C1 segment of cervical spinal cord (tissue), 14 donors: ENCODE measurements around the gene TEDC2.
"Not testable (repeated sequence)": the region's sequence is repeated elsewhere in the genome, so short reads cannot be mapped to it uniquely, and the experiment has no call there.

Experiments
- DNase-seq, 14 donors: peaks; one replicate each; lab custom pipeline; 2025; lab: John Stamatoyannopoulos, UW

The TEDC2 gene

GRCh38 chr16:2437032-2437790, 22.7 kb upstream of the TEDC2 start:
- DNase-seq, result no peak

GRCh38 chr16:2438121-2438520, 21.8 kb upstream of the TEDC2 start:
- DNase-seq, result no peak

- no peak for DNase-seq
These were observed 20.3 kb upstream of the TEDC2 start for GRCh38 chr16:2439598-2439997.

- DNase-seq, result not testable (repeated sequence)
These were observed 18.6 kb upstream of the TEDC2 start for GRCh38 chr16:2441143-2441804.

- no peak for DNase-seq
These were observed 16.4 kb upstream of the TEDC2 start for GRCh38 chr16:2443555-2443954.

- DNase-seq, result no peak
These were observed 11.9 kb upstream of the TEDC2 start for GRCh38 chr16:2447920-2448583.

- no peak for DNase-seq
These were observed 10.8 kb upstream of the TEDC2 start for GRCh38 chr16:2449118-2449517.

- peak in 8 of 14 donors; percentile 25 to 81 (median 44) for DNase-seq
These were observed 9.4 kb upstream of the TEDC2 start for GRCh38 chr16:2450535-2450934.

GRCh38 chr16:2450975-2451381, 8.9 kb upstream of the TEDC2 start:
- DNase-seq, result no peak

- DNase-seq, result no peak
These were observed 8.0 kb upstream of the TEDC2 start for GRCh38 chr16:2451851-2452320.

GRCh38 chr16:2452650-2453049, 7.3 kb upstream of the TEDC2 start:
- DNase-seq, result no peak

GRCh38 chr16:2455081-2455845, 4.6 kb upstream of the TEDC2 start:
- DNase-seq, result no peak

- DNase-seq, result no peak
These were observed 3.3 kb upstream of the TEDC2 start for GRCh38 chr16:2456551-2457153.

- DNase-seq, result no peak
These were observed 2.6 kb upstream of the TEDC2 start for GRCh38 chr16:2457267-2457666.

- no peak for DNase-seq
These were observed 2.0 kb upstream of the TEDC2 start for GRCh38 chr16:2457946-2458345.

- no peak for DNase-seq
These were observed 842 bp upstream of the TEDC2 start for GRCh38 chr16:2458887-2459646.

GRCh38 chr16:2460391-2460713, 443 bp downstream of the TEDC2 start:
- DNase-seq, result no peak

GRCh38 chr16:2460916-2461315, 1.0 kb downstream of the TEDC2 start:
- DNase-seq, result no peak

GRCh38 chr16:2462031-2462866, 2.3 kb downstream of the TEDC2 start:
- DNase-seq, result no peak

- no peak for DNase-seq
These were observed 4.4 kb downstream of the TEDC2 start for GRCh38 chr16:2464333-2464732.
